ENCODE results near the gene DUOX2. TPM values are rescaled to one million over a fixed set of nuclear protein-coding genes. Genes with fewer than 3 reads are reported as not detected.
"Not testable (repeated sequence)": the region's sequence is repeated elsewhere in the genome, so short reads cannot be mapped to it uniquely, and the experiment has no call there.

DUOX2 gene
- total RNA-seq, 1 donor from 2014 or later: 2.3 TPM

DNA sequence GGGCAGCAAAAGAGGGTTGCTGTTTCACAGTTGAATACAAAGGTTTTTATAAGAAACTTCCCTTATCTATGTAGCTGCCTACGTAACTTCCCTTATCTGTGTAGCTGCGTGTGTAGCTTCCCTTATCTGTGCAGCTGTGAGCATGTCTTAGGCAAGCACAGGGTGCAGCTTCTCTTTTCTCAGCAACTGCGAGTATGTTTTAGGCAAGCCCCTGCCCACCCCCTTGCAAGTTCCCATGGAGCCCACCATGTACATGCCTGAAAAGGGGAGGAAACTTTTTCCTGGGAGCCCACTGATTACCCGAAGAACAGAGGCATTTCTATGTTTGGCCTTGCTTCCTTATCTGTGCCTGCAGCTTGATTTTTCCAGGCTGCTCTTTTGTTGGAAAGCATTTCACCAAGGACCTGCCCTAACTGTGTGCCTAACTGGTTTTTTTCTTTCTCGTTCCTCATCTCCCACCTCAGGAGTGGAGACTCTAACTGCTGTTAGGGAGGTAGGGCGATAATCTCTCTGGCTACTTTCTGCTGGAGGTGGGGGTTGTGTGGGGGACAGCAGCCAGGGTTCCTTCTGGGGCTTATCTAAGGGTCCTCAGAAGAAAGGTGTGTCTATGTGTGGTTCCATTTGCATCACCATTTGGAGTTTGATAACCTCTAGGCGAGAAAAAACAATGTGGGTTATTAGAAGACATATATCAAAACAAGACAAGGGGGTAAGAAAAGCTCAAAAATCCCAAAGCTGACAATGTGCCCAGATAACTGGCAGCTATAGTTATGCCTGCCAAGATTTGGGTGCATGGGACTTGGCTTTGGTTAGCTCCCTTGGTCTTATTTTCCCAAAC, 65.0 kb downstream of the DUOX2 start:
- DNase-seq (ENCODE audit: low spot score in 2 of 2, unreplicated experiment in 2 of 2): no peak
- TF ChIP-seq, protein P1, sequence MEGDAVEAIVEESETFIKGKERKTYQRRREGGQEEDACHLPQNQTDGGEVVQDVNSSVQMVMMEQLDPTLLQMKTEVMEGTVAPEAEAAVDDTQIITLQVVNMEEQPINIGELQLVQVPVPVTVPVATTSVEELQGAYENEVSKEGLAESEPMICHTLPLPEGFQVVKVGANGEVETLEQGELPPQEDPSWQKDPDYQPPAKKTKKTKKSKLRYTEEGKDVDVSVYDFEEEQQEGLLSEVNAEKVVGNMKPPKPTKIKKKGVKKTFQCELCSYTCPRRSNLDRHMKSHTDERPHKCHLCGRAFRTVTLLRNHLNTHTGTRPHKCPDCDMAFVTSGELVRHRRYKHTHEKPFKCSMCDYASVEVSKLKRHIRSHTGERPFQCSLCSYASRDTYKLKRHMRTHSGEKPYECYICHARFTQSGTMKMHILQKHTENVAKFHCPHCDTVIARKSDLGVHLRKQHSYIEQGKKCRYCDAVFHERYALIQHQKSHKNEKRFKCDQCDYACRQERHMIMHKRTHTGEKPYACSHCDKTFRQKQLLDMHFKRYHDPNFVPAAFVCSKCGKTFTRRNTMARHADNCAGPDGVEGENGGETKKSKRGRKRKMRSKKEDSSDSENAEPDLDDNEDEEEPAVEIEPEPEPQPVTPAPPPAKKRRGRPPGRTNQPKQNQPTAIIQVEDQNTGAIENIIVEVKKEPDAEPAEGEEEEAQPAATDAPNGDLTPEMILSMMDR (IDR thresholded peaks at IDR 0.05; ENCODE audit: unreplicated experiment): no peak
- H3K27ac Mint-ChIP-seq: peak overlapping the region; percentile 69

DNA sequence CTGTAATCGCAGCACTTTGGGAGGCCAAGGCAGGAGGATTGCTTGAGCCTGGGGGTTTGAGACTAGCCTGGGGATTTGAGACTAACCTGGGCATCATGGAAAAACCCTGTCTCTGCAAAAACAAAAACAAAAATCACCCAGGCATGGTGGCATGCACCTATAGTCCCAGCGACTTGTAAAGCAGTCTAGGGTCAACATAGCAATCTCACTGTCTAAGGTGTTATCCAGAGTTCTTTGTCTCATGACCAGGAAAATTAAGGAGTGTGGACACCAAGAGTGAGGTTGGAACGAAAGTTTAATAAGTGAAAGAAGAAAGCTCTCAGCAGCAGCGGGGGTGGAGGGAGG, 65.6 kb downstream of the DUOX2 start:
- not testable (repeated sequence) for H3K4me3 Mint-ChIP-seq; DNase-seq (ENCODE audit: low spot score in 2 of 2, unreplicated experiment in 2 of 2); H3K27ac Mint-ChIP-seq; H3K27me3 Mint-ChIP-seq (ENCODE audit: low read depth); H3K4me1 Mint-ChIP-seq
- peaks cover 41% of the 10 kb centered on the region for H3K9me3 Mint-ChIP-seq
- peaks cover 57% of the 10 kb centered on the region for H3K36me3 Mint-ChIP-seq

More for the DNA sequence above, 65.0 kb downstream of the DUOX2 start:
- H3K4me3 Mint-ChIP-seq: no peak overlapping the region
- H3K27me3 Mint-ChIP-seq (ENCODE audit: low read depth): no peaks in the 10 kb centered on the region
- H3K4me1 Mint-ChIP-seq: no peaks in the 10 kb centered on the region
- peaks cover 57% of the 10 kb centered on the region for H3K36me3 Mint-ChIP-seq
- H3K9me3 Mint-ChIP-seq: peaks cover 41% of the 10 kb centered on the region

DNA sequence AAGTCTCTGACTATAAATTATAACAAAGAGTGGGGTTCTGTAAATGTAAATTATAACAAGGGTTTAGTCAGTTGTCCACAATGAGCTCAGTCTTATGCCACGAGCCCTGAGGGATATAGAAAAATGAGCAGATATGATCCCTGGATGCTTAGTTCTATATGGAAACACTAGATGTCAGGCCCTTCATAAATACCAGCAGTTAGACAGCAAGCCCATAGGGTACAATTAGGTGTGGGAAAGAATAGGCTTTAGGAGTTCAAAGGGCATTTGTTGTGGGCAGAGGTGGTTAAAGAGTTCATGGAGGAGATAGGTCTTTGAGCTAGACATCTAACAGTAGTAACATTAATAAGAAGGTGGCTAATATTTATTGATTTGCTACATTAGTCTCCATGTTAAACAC, 69.7 kb downstream of the DUOX2 start:
- H3K36me3 Mint-ChIP-seq: peaks cover 19% of the 10 kb centered on the region
- not testable (repeated sequence) for H3K27ac Mint-ChIP-seq

GRCh38 chr15:45042859-45043258, 71.1 kb downstream of the DUOX2 start:
- not testable (repeated sequence) for H3K9me3 Mint-ChIP-seq; H3K27me3 Mint-ChIP-seq (ENCODE audit: low read depth); H3K36me3 Mint-ChIP-seq; H3K4me1 Mint-ChIP-seq; DNase-seq (ENCODE audit: low spot score in 2 of 2, unreplicated experiment in 2 of 2); H3K27ac Mint-ChIP-seq; H3K4me3 Mint-ChIP-seq

More for the DNA sequence above, 69.7 kb downstream of the DUOX2 start:
- not testable (repeated sequence) for H3K4me3 Mint-ChIP-seq; H3K4me1 Mint-ChIP-seq; H3K27me3 Mint-ChIP-seq (ENCODE audit: low read depth); DNase-seq (ENCODE audit: low spot score in 2 of 2, unreplicated experiment in 2 of 2)
- peaks cover 12% of the 10 kb centered on the region for H3K9me3 Mint-ChIP-seq

Other genes with a start within 250 kb of the DUOX2 start
- not detected in 3 replicates for gene TERB2, start 157.5 kb downstream of the DUOX2 start, total RNA-seq
- 32.6 to 36.1 TPM (median 34.5 TPM) in 3 replicates for gene SORD, start 91.0 kb downstream of the DUOX2 start, total RNA-seq
- not detected in 3 replicates for gene DUOXA2, start 154 bp upstream of the DUOX2 start, total RNA-seq
- gene DUOXA1, start 15.7 kb upstream of the DUOX2 start, total RNA-seq: 5.8 to 7.5 TPM (median 6.6 TPM) in 3 replicates
- gene DUOX1, start 15.8 kb upstream of the DUOX2 start, total RNA-seq: 6.8 to 7.9 TPM (median 7.2 TPM) in 3 replicates
- 31.1 to 34.6 TPM (median 31.8 TPM) in 3 replicates for gene SHF, start 73.8 kb upstream of the DUOX2 start, total RNA-seq
- gene SLC28A2, start 138.1 kb upstream of the DUOX2 start, total RNA-seq: not detected in 3 replicates

Data from mesothelial cell of epicardium (in vitro differentiated cells).